Esophagus muscularis mucosa (tissue), 4 donors: ENCODE data around the gene C19orf33. TPM values are rescaled to one million over a fixed set of nuclear protein-coding genes. Genes with fewer than 3 reads are reported as not detected.

Experiments
- DNase-seq: peaks from one replicate; pipeline ENCODE4 v3.0.0-alpha.2; 2017; ENCODE audit errors: extremely low spot score
- H3K27ac ChIP-seq, 4 donors: fragments of 200-600 bp; sonication (generic); replicated peaks in 1 of 4; 1 replicate in 3 of 4; 2 replicates in 1 of 4; pipeline ENCODE4 v1.5.1; 2016 to 2019; ENCODE audit warnings: mild to moderate bottlenecking in 1 of 4
- H3K27me3 ChIP-seq, 4 donors: fragments of 200-600 bp; sonication (generic); one replicate each; pipeline versions ENCODE4 v1.5.1 to v1.6.0; 2016 to 2019
- H3K36me3 ChIP-seq, 4 donors: fragments of 200-600 bp; sonication (generic); one replicate each; pipeline ENCODE4 v1.5.1; 2016 to 2019
- H3K4me1 ChIP-seq, 4 donors: fragments of 200-600 bp; sonication (generic); one replicate each; pipeline ENCODE4 v1.5.1; 2016 to 2019
- H3K4me3 ChIP-seq, 4 donors: fragments of 200-600 bp; sonication (generic); 1 replicate in 2 of 4; 2 replicates in 2 of 4; pipeline ENCODE4 v1.5.1; 2016 to 2019; ENCODE audit warnings: mild to moderate bottlenecking in 4 of 4, moderate library complexity in 1 of 4
- H3K9me3 ChIP-seq, 4 donors: fragments of 200-600 bp; sonication (generic); 1 replicate in 3 of 4; 2 replicates in 1 of 4; pipeline ENCODE4 v1.5.1; 2016 to 2019
- CTCF ChIP-seq, 3 experiments: fragments of 200-600 bp in 2 of 3; fragments of 450-650 bp in 1 of 3; sonication (generic) in 2 of 3; IDR thresholded peaks; one replicate each; pipeline ENCODE4 v1.5.1; 2017 to 2019; ENCODE audit warnings: antibody characterized with exemption in 3 of 3, mild to moderate bottlenecking in 2 of 3, moderate library complexity in 1 of 3
- EP300 ChIP-seq: sonication (generic); formaldehyde crosslinking; IDR thresholded peaks from one replicate; pipeline ENCODE4 v1.6.1; 2017; ENCODE audit warnings: antibody characterized with exemption
- POLR2A ChIP-seq: fragments of 450-650 bp; IDR thresholded peaks from one replicate; pipeline ENCODE4 v1.6.1; 2017; ENCODE audit warnings: antibody characterized with exemption, moderate library complexity, mild to moderate bottlenecking, low read depth
- POLR2AphosphoS5 ChIP-seq, 2 donors: sonication (generic); formaldehyde crosslinking; IDR thresholded peaks; one replicate each; pipeline ENCODE4 v1.6.1; 2017; ENCODE audit warnings: antibody characterized with exemption in 2 of 2
- WGBS: methylation state at CpG from one replicate; pipeline ENCODE4 v1.1.5; 2018; 5-methylcytosine and 5-hydroxymethylcytosine counted together
- intact Hi-C: fragments of 100-400 bp; cut with DNase I; formaldehyde crosslinking; loops from one replicate; pipeline ENCODE4 v1.15.1; 2023
- total RNA-seq, 4 donors: library from RNA; depleted of rRNA; stranded (reverse); fragments of >200 nt; gene quantifications; one replicate each; pipeline versions ENCODE4 v1.1.0 to v1.2.1, GENCODE V29; 2016

Gene C19orf33
- total RNA-seq, 4 donors from 2014 or later: 7.8 to 8.6 (median 8.1) TPM

- Histone ChIP-seq H3K4me3 (no peak overlapping the region), H3K36me3 (peaks cover 0 to 19% (median 0%) of the 10 kb centered on the region in 4 donors), H3K27me3 (no peaks in the 10 kb centered on the region), H3K27ac (no peak overlapping the region), H3K9me3 (no peaks in the 10 kb centered on the region), H3K4me1 (peaks cover 0 to 11% (median 7%) of the 10 kb centered on the region in 4 donors)
- 55% methylated on average over 7 of the region's 13 CpGs for WGBS
- no peak for DNase-seq
- intact Hi-C loops: no loop called here
- TF ChIP-seq EP300: no peak
- no peak for TF ChIP-seq POLR2AphosphoS5 (IDR thresholded peaks at IDR 0.05)
- no peak for TF ChIP-seq CTCF (IDR thresholded peaks at IDR 0.05)
- TF ChIP-seq POLR2A: no peak
These were observed 13.4 kb upstream of the C19orf33 start for GRCh38 chr19:38290631-38291147.

- intact Hi-C loops: no loop called here
- H3K4me3 ChIP-seq: no peak overlapping the region
- DNase-seq: no peak
- WGBS: 86% methylated on average over 14 of the region's 15 CpGs
- H3K4me1 ChIP-seq: peaks cover 0 to 11% (median 7%) of the 10 kb centered on the region in 4 donors
- no peaks in the 10 kb centered on the region for H3K27me3 ChIP-seq
- no peak overlapping the region for H3K27ac ChIP-seq
- H3K36me3 ChIP-seq: peaks cover 0 to 19% (median 0%) of the 10 kb centered on the region in 4 donors
- H3K9me3 ChIP-seq: no peaks in the 10 kb centered on the region
- TF ChIP-seq POLR2A (no peak), EP300 (no peak), CTCF (IDR thresholded peaks at IDR 0.05) (no peak), POLR2AphosphoS5 (IDR thresholded peaks at IDR 0.05) (no peak)
These were observed 12.2 kb upstream of the C19orf33 start for GRCh38 chr19:38291855-38292254.

GRCh38 chr19:38293281-38293680 is 10.8 kb upstream of the C19orf33 start:
- H3K27ac ChIP-seq: no peak overlapping the region
- no peaks in the 10 kb centered on the region for H3K27me3 ChIP-seq
- no peak overlapping the region for H3K4me3 ChIP-seq
- peaks cover 0 to 11% (median 7%) of the 10 kb centered on the region in 4 donors for H3K4me1 ChIP-seq
- H3K36me3 ChIP-seq: peaks cover 0 to 19% (median 0%) of the 10 kb centered on the region in 4 donors
- 91% methylated on average over 9 of the region's 9 CpGs for WGBS
- H3K9me3 ChIP-seq: no peaks in the 10 kb centered on the region
- no peak for TF ChIP-seq POLR2A
- no peak for TF ChIP-seq EP300
- no peak for TF ChIP-seq CTCF (IDR thresholded peaks at IDR 0.05)
- no peak for TF ChIP-seq POLR2AphosphoS5 (IDR thresholded peaks at IDR 0.05)
- no peak for DNase-seq
- intact Hi-C loops: no loop called here

- H3K36me3 ChIP-seq: peaks cover 0 to 19% (median 0%) of the 10 kb centered on the region in 4 donors
- no peaks in the 10 kb centered on the region for H3K27me3 ChIP-seq
- no peak overlapping the region for H3K27ac ChIP-seq
- WGBS: 82% methylated on average over 8 of the region's 8 CpGs
- H3K9me3 ChIP-seq: no peaks in the 10 kb centered on the region
- intact Hi-C loops: no loop called here
- H3K4me1 ChIP-seq: peaks cover 0 to 11% (median 7%) of the 10 kb centered on the region in 4 donors
- no peak for DNase-seq
- TF ChIP-seq POLR2A (no peak), CTCF (IDR thresholded peaks at IDR 0.05) (no peak), EP300 (no peak), POLR2AphosphoS5 (IDR thresholded peaks at IDR 0.05) (no peak)
- H3K4me3 ChIP-seq: no peak overlapping the region
These were observed 10.0 kb upstream of the C19orf33 start for GRCh38 chr19:38294090-38294489.
